Spinal cord (tissue), 10 donors: ENCODE data around the gene CORO1C. TPM values are rescaled to one million over a fixed set of nuclear protein-coding genes. Genes with fewer than 3 reads are reported as not detected.
A peak's percentile ranks its signal among the peaks of the same experiment; 100 is the strongest.

Source experiments
- DNase-seq, 6 donors: peaks; one replicate each; pipeline versions ENCODE4 v3.0.0 to v3.0.0-alpha.2; 2013 to 2015; ENCODE audit warnings: low spot score in 6 of 6, low read depth in 4 of 6
- H3K27ac ChIP-seq: one replicate; pipeline ENCODE4 v1.5.1; 2013; ENCODE audit warnings: low read depth, low read length, control low read depth
- H3K27me3 ChIP-seq: one replicate; pipeline ENCODE4 v1.6.1; 2013; ENCODE audit warnings: low read length; ENCODE audit not compliant: control insufficient read depth, insufficient read depth
- H3K36me3 ChIP-seq: one replicate; pipeline ENCODE4 v1.6.1; 2013; ENCODE audit warnings: low read length; ENCODE audit not compliant: control insufficient read depth, insufficient read depth
- H3K4me1 ChIP-seq: one replicate; pipeline ENCODE4 v1.6.1; 2013; ENCODE audit warnings: low read length; ENCODE audit not compliant: control insufficient read depth, insufficient read depth
- H3K4me3 ChIP-seq: one replicate; pipeline ENCODE4 v1.5.1; 2013; ENCODE audit warnings: low read depth, low read length, control low read depth
- H3K9me3 ChIP-seq: one replicate; pipeline ENCODE4 v1.6.1; 2013; ENCODE audit warnings: low read length; ENCODE audit not compliant: control insufficient read depth, insufficient read depth
- WGBS: methylation state at CpG from one replicate; pipeline ENCODE4 v1.1.5; 2013; ENCODE audit warnings: missing lambda C conversion rate; ENCODE audit not compliant: insufficient coverage; 5-methylcytosine and 5-hydroxymethylcytosine counted together
- polyA plus RNA-seq, 2 donors: library from polyadenylated mRNA; unstranded; fragments of 120-200 nt; gene quantifications; one replicate each; pipeline ENCODE4 v1.2.1, GENCODE V29; 2013; ENCODE audit not compliant: insufficient read length in 2 of 2
- total RNA-seq, 2 donors: library from RNA; depleted of rRNA in 1 of 2; stranded (reverse); fragments of 120-200 nt in 1 of 2; fragments of >200 nt in 1 of 2; gene quantifications; one replicate each; pipeline versions ENCODE4 v1.2.3 to v1.2.4, GENCODE V29; 2013 to 2014
- donor health status: healthy.

The CORO1C gene
- total and polyA plus RNA-seq, 4 donors, result 66.1 to 133 (median 89.6) TPM

GRCh38 chr12:108609537-108610335 lies 121.6 kb downstream of the CORO1C start:
- WGBS, result 47% methylated on average over 16 of the region's 21 CpGs
- H3K4me1 ChIP-seq, result peaks cover 4% of the 10 kb centered on the region
- H3K9me3 ChIP-seq, result no peaks in the 10 kb centered on the region
- H3K4me3 ChIP-seq, result no peak overlapping the region
- peak in 1 of 6 donors; percentile 65 for DNase-seq
- no peak overlapping the region for H3K27ac ChIP-seq
- no peaks in the 10 kb centered on the region for H3K36me3 ChIP-seq
- no peaks in the 10 kb centered on the region for H3K27me3 ChIP-seq

DNA sequence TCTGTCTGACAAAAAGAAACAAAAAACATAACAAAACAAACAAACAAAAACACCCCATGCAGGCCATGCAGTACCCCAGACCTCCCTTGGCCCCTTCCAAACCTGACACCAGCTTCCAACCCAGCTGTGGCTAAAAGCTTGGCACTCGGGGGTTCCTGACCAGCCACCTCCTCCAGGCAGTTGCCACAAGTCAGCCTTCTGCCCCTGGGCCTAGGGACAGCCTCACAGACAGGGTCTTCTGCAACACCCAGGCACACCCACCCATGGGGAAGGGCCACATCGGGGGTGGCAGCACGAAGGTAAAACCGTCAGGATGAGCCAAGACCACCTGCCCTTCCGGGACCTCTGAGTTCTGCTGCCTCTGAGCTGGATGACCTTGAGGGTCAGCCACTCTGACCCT lies 122.7 kb downstream of the CORO1C start:
- Histone ChIP-seq H3K27ac (no peak overlapping the region), H3K4me1 (peaks cover 4% of the 10 kb centered on the region), H3K36me3 (no peaks in the 10 kb centered on the region), H3K9me3 (no peaks in the 10 kb centered on the region), H3K4me3 (no peak overlapping the region), H3K27me3 (no peaks in the 10 kb centered on the region)
- no peak for DNase-seq
- 86% methylated on average over 4 of the region's 5 CpGs for WGBS

GRCh38 chr12:108607981-108608600 lies 123.2 kb downstream of the CORO1C start:
- no peaks in the 10 kb centered on the region for H3K9me3 ChIP-seq
- WGBS, result 88% methylated on average over 9 of the region's 10 CpGs
- no peak overlapping the region for H3K27ac ChIP-seq
- H3K36me3 ChIP-seq, result no peaks in the 10 kb centered on the region
- H3K4me1 ChIP-seq, result peaks cover 4% of the 10 kb centered on the region
- no peak for DNase-seq
- no peak overlapping the region for H3K4me3 ChIP-seq
- no peaks in the 10 kb centered on the region for H3K27me3 ChIP-seq

GRCh38 chr12:108606492-108606891 lies 124.8 kb downstream of the CORO1C start:
- DNase-seq, result no peak
- H3K27me3 ChIP-seq, result no peaks in the 10 kb centered on the region
- no peaks in the 10 kb centered on the region for H3K9me3 ChIP-seq
- H3K27ac ChIP-seq, result no peak overlapping the region
- H3K4me1 ChIP-seq, result peaks cover 4% of the 10 kb centered on the region
- H3K4me3 ChIP-seq, result no peak overlapping the region
- 79% methylated on average over 9 of the region's 9 CpGs for WGBS
- no peaks in the 10 kb centered on the region for H3K36me3 ChIP-seq

DNA sequence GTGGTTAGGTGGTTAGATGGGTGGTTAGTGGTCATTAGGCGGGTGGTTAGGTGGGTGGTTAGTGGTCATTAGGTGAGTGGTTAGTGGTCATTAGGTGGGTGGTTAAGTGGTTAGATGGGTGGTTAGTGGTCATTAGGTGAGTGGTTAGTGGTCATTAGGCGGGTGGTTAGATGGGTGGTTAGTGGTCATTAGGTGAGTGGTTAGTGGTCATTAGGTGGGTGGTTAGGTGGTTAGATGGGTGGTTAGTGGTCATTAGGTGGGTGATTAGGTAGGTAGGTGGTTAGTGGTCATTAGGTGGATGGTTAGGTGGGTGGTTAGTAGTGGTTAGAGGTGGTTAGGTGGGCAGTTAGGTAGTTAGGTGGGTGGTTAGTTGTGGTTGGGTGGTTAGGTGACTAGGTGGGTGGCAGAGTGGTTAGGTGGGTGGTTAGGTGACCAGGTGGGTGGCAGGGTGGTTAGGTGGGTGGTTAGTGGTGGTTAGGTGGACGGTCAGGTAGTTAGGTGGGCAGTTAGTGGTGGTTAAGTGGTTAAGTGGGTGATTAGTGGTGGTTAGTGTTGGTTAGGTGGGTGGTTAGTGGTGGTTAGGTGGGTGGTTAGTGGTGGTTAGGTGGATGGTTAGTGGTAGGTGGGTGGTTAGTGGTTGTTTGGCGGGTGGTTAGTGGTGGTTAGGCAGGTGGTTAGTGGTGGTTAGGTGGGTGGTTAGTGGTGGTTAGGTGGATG lies 125.5 kb downstream of the CORO1C start:
- no peak overlapping the region for H3K27ac ChIP-seq
- no peak overlapping the region for H3K4me3 ChIP-seq
- no peak for DNase-seq
- H3K27me3 ChIP-seq, result no peaks in the 10 kb centered on the region
- WGBS, result 98% methylated on average over 4 of the region's 4 CpGs
- H3K4me1 ChIP-seq, result peaks cover 4% of the 10 kb centered on the region
- H3K36me3 ChIP-seq, result no peaks in the 10 kb centered on the region
- no peaks in the 10 kb centered on the region for H3K9me3 ChIP-seq

GRCh38 chr12:108605000-108605689 lies 126.2 kb downstream of the CORO1C start:
- H3K27me3 ChIP-seq, result no peaks in the 10 kb centered on the region
- H3K4me3 ChIP-seq, result no peak overlapping the region
- no peaks in the 10 kb centered on the region for H3K36me3 ChIP-seq
- peaks cover 4% of the 10 kb centered on the region for H3K4me1 ChIP-seq
- DNase-seq, result no peak
- no peaks in the 10 kb centered on the region for H3K9me3 ChIP-seq
- no peak overlapping the region for H3K27ac ChIP-seq
- 90% methylated on average over 3 of the region's 3 CpGs for WGBS

DNA sequence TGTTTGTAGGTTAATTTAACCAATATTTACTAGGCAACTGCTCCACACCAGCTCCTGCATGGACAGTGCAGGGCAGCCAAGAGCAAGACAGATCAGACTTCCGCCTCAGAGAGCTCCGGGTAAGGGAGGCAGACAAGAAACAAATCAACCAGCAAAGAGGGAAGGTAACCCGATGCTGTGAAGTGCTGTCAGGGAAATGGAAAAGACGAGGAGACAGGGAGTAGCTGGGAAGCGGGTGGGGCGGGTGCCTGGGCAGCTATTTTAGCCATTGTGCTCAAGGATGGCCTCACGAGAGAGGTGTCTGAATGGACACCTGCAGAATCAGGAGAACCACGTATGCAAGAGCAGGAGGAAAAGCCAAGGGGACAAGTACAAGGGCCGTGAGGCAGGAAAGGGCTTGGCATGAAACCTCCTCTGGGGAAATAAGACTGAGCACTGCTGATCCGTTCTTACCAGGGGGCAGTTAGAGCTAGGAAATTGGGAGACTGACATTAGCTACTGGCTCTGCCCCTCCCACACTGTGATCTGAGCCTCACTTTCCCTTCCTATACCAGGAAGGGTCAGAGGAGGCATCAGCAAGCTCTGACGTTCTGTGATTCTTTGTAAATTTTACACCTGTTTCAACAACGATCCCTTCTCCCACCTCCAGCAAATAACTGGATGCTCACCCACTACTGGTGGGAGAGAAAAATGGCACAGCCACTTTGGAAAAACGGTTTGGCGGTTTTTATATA lies 126.9 kb downstream of the CORO1C start:
- DNase-seq, result no peak
- Histone ChIP-seq H3K4me3 (no peak overlapping the region), H3K27me3 (no peaks in the 10 kb centered on the region), H3K4me1 (peaks cover 4% of the 10 kb centered on the region), H3K36me3 (no peaks in the 10 kb centered on the region), H3K27ac (no peak overlapping the region), H3K9me3 (no peaks in the 10 kb centered on the region)
- 36% methylated on average over 10 of the region's 14 CpGs for WGBS

DNA sequence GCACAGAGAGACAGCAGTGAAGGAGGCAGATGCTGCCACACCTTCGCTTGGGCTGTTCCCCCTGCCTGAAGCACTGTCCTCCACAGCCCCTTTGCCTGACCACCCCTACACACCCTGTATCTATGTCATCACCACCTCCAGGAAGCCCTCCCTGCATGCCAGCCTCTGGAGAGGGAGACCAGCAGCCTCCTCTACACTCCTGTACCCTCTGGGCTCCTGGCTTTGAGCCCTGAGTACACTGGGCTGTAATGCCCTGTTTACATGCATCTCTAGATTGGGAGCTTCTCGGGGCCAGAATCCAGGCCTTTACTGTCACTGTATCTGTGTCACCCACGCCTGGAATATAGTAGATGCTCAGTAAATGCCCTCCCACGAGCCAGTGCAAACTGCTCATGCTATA lies 127.6 kb downstream of the CORO1C start:
- no peak for DNase-seq
- Histone ChIP-seq H3K9me3 (no peaks in the 10 kb centered on the region), H3K4me3 (no peak overlapping the region), H3K4me1 (peaks cover 4% of the 10 kb centered on the region), H3K36me3 (no peaks in the 10 kb centered on the region), H3K27ac (no peak overlapping the region), H3K27me3 (no peaks in the 10 kb centered on the region)
- WGBS, result 96% methylated on average over 2 of the region's 4 CpGs
